GM19452 (cell line): ENCODE results near the gene AXIN2.
"Not testable (repeated sequence)": the region's sequence is repeated elsewhere in the genome, so short reads cannot be mapped to it uniquely, and the experiment has no call there.

Source experiments
- ATAC-seq: cut with Tn5 transposase; IDR thresholded peaks from one replicate; pipeline ENCODE4 v1.9.1; 2021; ENCODE audit not compliant: unreplicated experiment

Gene AXIN2

GRCh38 chr17:65523411-65523810 is 38.0 kb downstream of the AXIN2 start:
- no peak for ATAC-seq

- ATAC-seq, result no peak
These were observed 38.6 kb downstream of the AXIN2 start for GRCh38 chr17:65522751-65523404.

GRCh38 chr17:65519462-65519861 is 42.0 kb downstream of the AXIN2 start:
- ATAC-seq, result no peak

- no peak for ATAC-seq
These were observed 43.2 kb downstream of the AXIN2 start for GRCh38 chr17:65518256-65518655.

GRCh38 chr17:65515959-65516948 is 45.2 kb downstream of the AXIN2 start:
- no peak for ATAC-seq

- no peak for ATAC-seq
These were observed 45.9 kb downstream of the AXIN2 start for GRCh38 chr17:65515512-65515911.

- ATAC-seq, result no peak
These were observed 46.9 kb downstream of the AXIN2 start for GRCh38 chr17:65514541-65514940.

- ATAC-seq, result no peak
These were observed 47.4 kb downstream of the AXIN2 start for GRCh38 chr17:65514082-65514481.

- no peak for ATAC-seq
These were observed 50.1 kb downstream of the AXIN2 start for GRCh38 chr17:65511316-65511715.

GRCh38 chr17:65509032-65509431 is 52.4 kb downstream of the AXIN2 start:
- ATAC-seq, result no peak

GRCh38 chr17:65504673-65505072 is 56.8 kb downstream of the AXIN2 start:
- ATAC-seq, result not testable (repeated sequence)

GRCh38 chr17:65504141-65504540 is 57.3 kb downstream of the AXIN2 start:
- no peak for ATAC-seq

- ATAC-seq, result no peak
These were observed 57.9 kb downstream of the AXIN2 start for GRCh38 chr17:65503557-65503956.

- ATAC-seq, result no peak
These were observed 62.6 kb downstream of the AXIN2 start for GRCh38 chr17:65498816-65499215.

GRCh38 chr17:65496801-65497200 is 64.6 kb downstream of the AXIN2 start:
- no peak for ATAC-seq

- ATAC-seq, result no peak
These were observed 66.1 kb downstream of the AXIN2 start for GRCh38 chr17:65495122-65496055.

- ATAC-seq, result no peak
These were observed 71.9 kb downstream of the AXIN2 start for GRCh38 chr17:65489413-65490155.

- no peak for ATAC-seq
These were observed 72.8 kb downstream of the AXIN2 start for GRCh38 chr17:65488665-65489064.

GRCh38 chr17:65487990-65488389 is 73.5 kb downstream of the AXIN2 start:
- ATAC-seq, result no peak

- ATAC-seq, result no peak
These were observed 74.3 kb downstream of the AXIN2 start for GRCh38 chr17:65487161-65487560.
